ENCODE measurements around the gene CYB5RL.

Gene CYB5RL

DNA sequence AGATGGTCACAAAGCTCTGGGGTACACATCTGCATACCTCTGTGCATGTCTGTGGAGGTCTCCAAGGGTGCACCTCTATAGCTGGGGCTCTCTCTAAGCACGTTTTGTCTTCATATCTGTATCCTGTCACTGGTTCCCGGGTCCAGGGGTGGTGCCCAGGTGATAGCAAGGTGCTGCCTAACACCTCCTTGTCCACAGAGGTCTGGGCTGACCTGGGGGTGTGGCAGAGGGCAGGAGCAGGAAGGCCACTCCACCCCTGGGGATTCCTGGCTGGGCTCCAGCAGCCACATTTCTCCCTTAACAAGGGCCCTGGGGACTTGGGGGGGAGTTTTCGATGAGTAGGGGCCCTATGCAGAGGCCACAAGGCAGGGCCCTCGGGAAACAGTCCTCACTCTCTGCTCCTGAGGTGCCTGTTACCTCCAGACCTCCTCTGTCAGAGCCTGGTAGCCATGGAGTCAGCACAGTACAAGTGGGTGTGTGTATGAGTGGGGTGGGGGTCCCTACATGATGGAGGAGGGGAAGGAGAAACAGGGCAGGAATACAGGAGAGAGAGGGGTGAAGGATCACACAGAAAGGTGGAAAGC is 40.0 kb downstream of the CYB5RL start:
- no peak for DNase-seq (ENCODE audit: low read depth)

- no peak for DNase-seq (ENCODE audit: low read depth)
These were observed 41.8 kb downstream of the CYB5RL start for GRCh38 chr1:54158071-54158470.

DNA sequence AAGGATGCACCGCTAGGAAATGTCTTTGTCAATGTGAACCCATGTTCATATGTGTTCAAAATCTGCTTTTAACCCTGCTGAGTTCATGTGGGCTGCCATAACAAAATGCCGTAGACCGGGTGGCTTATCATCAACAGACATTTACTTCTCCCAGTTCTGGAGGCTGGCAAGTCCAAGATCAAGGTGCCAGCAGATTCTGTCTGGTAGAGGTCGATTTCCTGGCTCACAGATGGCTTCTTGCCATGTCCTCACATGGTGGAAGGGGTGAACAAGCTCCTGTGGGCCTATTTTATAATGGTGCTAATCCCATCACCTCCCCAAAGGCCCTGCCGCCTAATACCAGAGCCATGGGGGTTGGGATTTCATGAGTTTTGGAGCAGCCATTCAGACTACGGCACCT is 42.4 kb downstream of the CYB5RL start:
- DNase-seq (ENCODE audit: low read depth), result no peak

- no peak for DNase-seq (ENCODE audit: low read depth)
These were observed 42.8 kb downstream of the CYB5RL start for GRCh38 chr1:54156986-54157385.

DNA sequence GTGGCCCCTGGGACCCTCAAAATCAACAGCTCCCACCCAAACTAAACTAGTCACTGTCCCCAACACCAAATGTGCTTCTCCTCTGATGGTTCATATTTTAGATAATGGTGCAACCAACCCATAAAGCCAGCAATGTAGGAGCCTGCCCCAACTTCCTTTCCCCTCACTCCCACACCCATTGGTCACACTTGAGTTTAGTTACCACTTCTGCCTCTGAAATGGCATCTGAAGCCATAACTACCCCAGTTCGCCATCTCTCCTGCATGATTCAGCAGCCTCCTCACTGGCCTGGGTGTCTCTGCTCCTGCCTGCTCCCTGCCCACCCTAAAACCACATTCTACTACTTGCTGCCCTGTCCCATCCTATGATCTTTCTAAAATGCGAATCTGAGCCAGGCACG is 43.6 kb downstream of the CYB5RL start:
- no peak for DNase-seq (ENCODE audit: low read depth)

DNA sequence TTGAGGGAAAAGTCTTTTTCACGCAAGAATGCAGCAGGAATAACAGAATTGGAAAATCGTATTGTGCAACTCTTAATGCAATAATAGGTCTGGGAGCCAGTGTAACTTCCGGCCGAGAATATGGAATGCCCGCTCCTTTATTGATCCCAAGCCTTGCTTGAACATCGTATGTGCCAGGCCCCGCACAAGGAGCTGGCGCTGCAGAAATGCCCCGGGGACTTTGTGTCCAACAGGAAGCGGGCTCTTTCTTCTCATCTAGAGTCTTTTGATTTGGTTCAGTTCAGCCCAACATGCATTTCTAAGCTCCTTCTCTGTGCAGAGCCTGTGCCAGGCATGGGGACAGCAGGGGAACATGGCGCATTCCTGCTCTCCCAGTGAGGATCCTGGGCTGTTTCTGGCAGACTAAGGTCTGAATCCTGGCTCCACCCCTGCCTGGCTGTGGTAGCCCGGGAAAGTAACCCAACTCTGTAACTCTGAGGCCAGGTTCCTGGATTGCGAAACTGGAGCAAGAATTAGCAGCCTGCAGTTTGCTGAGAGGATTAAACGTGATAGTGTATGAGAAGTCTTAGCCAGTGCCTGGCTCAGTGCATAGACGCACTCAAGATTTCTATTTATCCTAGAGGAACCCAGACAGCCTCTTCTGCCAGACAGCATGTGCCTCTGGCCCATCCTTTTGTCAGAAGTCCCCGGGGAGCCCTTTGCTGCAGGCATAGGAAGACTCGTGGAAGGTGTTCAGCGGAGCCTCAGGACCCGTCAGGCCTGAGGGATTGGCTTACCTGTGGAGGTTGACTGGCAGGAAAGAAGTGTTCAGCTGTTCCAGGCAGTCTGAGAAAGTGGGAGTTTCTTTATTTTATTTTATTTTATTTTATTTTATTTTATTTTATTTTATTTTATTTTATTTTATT is 46.0 kb downstream of the CYB5RL start:
- no peak for DNase-seq (ENCODE audit: low read depth)

DNA sequence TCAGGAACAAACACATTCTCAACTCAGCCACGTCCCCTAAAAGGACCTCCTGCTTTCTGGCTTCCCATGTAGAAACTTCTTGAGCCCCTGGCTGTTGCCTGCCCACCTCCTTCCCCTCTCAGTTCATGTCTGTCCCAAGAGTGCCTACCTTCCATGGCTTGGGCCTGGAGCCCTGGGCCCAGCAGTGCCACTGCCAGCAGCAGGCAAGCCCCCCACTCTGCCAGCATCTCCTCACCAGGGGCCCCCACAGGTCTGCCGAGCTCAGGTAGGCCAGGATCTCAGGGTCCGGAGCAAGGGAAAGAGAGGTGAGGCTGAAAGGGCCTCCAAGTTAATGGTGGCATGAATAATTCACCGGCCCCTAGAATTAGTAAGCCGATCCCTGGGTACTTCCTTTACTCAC is 47.1 kb downstream of the CYB5RL start, which contains the start of gene CDCP2:
TSS of gene CDCP2 (minus strand) at position 305 of the 400 bp plus-strand sequence. CDS start at position 227, 78 bp downstream.
- no peak for DNase-seq (ENCODE audit: low read depth)

DNA sequence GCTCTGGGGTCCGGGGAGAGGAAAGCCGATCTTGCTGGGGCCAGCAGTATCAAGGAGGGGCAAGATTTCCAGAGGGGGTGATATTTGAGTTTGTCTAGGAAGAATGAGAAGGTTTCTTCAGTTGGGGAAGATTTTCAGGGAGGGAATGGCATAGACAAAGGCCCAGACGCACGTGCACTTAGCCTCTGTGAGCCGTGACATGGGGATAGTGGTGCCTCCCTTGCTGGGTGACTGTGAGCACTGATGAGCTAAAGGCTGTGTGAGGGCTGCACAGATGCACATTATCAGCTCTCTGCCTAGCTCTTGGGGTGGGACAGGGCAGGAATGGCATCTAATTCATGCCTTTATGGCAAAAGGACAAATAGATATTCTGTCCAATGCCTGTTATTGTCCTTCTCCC is 48.8 kb downstream of the CYB5RL start:
- no peak for DNase-seq (ENCODE audit: low read depth)

All from stimulated activated CD4-positive, alpha-beta T cell treated with anti-CD3 and anti-CD28 coated beads, Interleukin-2, amount 100 ng/mL, for 4 hours (primary cell).